Inflammatory macrophage treated with lipopolysaccharide for 4 hours (primary cell): ENCODE results near the gene ELOVL3.

Experiments
- DNase-seq: peaks from one replicate; pipeline ENCODE4 v3.0.0-alpha.2; 2020

ELOVL3 gene

DNA sequence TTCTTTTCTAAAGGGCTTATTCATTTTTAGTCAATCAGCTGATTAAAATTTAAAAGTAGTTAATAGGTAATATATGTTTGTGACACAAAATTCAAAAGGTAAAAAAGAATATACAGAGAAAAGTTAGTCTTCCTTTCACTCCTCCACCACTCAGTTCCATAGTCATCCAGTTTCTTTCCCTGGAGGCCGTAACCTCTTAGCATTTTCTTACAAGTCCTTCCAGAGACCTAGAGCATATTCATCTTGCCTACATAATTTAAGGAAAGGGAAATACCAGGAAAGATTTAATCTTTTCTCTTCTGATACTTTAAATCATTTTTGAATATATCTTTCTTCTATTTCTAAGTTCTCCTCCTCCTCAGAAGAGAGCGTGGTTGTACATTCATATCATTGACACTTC, 29.3 kb downstream of the ELOVL3 start:
- DNase-seq, result no peak

DNA sequence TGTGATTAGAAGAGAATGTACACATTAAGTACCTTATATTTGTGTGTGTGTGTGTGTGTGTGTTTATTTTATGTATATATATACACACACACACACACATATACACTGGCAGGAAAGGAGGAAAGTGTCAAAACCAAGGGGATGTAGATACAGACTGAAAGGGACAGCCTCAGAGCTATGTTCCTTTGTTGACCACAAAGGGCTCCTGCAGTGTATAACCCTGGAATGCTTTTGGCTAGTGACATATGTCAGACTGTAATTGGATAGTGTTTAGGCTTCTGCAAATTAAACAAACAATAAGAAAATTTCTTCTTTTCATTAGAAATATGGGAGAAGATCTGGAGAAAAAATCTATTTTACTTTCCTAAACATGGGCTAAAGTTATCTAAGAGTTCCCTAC, 35.1 kb downstream of the ELOVL3 start:
- no peak for DNase-seq

DNA sequence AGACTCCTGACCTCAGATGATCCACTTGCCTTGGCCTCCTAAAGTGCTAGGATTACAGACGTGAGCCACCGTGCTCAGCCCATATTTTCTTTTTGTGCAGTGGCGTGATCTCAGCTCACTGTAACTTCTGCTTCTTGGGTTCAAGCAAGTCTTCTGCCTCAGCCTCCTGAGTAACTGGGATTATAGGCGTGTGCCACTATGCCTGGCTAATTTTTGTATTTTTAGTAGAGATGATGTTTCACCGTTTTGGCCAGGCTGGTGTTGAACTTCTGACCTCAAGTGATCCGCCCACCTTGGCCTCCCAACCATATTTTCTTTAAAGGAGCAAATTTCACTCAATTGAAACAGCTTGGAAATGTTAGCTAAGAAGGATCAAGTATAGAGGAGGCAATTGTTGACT, 35.7 kb downstream of the ELOVL3 start:
- no peak for DNase-seq

DNA sequence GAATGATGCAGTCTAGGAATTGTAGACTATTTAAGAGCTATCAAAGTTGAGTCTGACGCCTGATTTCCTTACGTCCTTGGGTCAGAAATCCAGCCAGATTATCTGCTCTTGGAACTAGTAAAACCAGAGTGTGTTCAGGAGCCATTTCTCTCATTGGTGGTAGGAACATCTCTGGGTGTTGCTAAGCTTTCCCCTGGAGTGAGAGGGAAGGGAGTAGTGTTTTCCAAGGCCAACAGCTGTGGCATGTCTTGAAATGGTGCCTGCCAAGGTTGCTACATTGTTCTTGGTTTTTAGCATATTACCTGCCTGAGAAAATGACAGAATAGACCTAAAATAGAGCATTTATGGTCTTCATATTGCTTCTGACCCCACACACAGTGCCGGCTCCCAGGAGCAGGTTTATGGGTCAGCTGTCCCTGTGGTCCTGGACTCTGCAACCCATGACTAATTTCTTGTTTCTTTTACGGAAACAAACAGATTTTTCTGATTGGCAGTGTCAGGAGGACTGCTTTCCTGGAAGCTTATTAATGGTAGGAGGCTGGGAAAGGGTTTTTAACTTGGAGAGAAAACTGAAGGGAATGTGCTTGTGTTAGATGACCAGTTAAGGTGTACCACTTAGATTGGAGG, 36.8 kb downstream of the ELOVL3 start:
- DNase-seq, result no peak

DNA sequence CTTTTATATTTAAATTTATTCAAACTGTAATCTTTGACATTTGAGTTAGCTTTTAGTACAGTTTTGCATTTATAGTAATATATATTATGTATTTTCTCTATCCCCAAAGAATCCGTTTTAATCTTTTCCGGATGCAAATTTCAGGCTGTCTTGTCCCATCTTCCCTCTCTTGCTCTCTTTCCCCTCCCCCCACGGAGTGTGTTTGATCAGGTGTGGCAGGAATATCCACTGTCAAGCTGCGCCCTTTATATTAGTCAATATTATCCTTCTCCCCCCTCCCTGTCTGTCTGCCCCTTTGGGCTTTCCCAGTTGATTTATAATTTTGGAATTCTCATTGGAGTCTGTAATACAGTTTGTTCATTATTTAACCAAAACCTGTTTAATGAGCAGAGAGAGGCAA, 38.3 kb downstream of the ELOVL3 start:
- DNase-seq, result no peak

DNA sequence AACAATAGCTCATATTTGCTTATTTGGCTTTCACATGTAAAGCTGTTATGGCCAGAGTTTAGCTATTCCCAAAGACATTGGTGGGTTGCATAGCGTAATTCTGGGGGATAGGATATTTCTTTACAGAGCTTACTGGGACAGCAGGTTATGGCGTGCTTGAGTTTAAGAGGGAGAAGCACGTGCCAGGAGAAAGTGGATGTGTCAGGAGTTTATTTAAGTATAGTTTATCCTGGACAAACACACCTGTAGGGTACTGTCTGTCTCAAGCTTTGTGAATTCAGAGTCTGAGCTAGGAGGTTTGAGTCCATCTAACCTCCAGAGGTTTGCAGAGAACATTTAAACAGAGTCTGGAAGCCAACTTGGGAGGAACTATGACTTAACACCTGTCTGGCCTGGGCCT, 40.6 kb downstream of the ELOVL3 start:
- DNase-seq, result no peak

DNA sequence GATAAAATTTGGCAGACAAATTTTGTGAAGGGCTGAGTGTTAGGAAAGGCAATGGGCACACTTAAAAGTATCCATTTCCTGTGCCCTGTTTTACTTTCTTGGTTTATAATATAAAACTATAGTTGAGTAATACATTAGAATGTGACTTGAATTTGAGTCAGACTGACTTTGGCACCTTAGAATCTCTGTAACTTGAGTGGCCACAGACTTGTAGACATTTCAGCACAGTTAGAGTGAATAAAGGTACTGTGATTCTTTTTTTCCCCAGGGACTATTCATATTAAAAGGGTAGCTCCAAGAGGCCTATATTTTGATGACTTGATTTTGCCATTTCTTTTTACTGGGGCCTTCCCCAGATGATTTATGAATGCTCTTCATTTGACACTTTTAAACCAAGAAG, 41.6 kb downstream of the ELOVL3 start:
- DNase-seq, result no peak

DNA sequence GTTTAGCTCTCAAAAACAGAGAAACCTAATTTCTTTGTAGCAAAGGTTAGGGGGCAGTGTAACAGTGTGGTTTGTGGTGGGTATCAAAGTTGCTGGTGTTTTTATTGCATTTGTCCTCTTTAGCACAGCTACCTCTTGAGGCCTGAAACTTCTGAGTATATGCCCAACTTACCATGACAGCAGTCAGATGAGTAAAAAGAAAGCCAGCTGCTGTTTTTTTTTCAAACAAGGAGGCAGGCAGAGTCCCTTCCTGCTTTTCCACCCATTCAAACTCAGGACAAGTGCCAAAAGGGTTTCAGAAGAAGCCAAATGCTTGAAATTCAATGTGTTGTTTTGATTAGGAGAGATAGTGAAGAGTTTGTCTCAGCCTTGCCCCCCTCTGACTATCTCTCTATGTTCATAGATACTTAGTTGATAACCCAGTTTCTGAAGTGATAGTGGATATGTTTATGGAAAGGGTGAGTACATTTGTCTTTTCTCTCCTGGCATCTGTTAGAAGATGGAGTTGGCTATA, 42.3 kb downstream of the ELOVL3 start:
- DNase-seq, result no peak

DNA sequence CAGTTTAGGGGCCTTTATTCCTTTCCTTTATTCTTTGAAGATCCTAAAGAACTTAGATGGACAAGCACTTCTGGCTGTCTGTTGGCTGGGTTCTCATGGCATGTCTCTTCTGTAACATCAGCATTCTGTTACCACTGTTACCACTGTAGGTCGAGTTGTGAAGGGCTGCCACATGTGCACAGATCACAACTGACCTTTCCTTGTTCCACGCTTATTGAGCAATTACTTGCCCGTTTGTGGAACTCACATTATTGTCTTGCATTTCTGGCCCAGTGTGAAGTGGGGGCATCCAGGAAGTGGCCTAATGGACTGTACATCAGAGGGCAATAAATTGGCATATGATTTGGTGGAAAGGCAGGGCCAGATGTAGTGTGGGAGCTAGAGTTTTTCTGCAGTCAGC, 42.9 kb downstream of the ELOVL3 start:
- peak; percentile 34 for DNase-seq

DNA sequence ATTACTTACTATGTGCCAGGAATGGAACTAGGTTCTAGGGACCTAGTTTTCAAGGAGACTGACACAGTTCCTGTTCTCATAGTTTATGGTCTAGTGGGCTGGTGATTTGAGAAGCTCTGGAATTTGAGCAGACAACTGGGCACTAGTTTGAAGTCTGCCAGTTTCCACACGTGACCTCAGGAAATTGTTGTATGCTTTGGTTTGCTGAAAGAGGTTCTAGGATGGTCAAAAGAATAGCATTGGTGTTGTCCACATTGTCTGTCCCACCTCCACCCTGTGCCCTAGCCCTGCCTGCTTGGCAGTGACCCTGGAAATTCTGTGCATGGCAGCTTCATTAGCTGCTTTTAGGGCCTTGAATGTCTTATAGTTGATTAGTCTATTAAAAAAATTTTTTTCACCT, 48.0 kb downstream of the ELOVL3 start:
- no peak for DNase-seq

DNA sequence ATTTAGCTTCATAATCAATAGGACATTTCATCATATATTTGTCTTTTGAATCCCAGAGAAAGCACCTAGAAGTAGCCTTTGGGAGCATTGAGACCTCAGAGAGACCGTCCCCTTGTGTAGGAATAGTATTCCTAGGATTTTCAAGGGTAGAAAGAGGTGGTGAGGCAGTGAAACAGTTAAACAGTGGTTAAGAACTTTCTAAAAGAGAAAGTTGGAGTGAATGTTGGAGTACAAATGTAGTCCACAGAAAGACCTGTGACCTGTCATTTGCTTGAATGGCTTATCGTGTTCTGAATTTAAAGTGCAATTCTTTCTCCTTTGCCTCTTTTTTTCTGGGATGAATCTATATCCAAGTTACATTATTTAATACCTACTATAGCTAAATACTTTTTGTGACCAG, 49.2 kb downstream of the ELOVL3 start:
- no peak for DNase-seq

DNA sequence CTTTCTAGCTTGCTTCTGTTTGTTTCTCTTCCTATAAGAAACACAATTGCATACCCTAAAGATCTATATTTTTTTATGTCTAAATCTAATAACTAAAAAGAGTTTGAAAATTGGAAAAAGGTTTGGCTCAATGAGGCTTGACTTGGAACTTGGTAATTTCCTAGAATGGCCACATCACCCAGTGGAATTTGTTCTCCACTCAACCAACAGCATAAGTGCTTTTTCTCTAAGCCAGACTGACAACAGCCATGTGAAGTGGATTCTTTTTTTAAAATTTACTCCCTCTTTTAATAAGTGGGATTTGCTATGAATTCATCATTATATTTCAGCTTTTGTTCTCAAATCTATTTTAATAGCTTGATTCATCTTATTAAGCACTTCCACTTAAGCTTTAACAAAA, 53.0 kb downstream of the ELOVL3 start:
- DNase-seq, result no peak
